ENCODE data around the gene AHI1. TPM values are rescaled to one million over a fixed set of nuclear protein-coding genes. Genes with fewer than 3 reads are reported as not detected.

Gene AHI1
- total and polyA plus RNA-seq, 10 of the 15 experiments (the other 5 are each of a cell fraction or from before 2014, with no cell fraction given) = 3.2 to 9.5 (median 4.6) TPM

DNA sequence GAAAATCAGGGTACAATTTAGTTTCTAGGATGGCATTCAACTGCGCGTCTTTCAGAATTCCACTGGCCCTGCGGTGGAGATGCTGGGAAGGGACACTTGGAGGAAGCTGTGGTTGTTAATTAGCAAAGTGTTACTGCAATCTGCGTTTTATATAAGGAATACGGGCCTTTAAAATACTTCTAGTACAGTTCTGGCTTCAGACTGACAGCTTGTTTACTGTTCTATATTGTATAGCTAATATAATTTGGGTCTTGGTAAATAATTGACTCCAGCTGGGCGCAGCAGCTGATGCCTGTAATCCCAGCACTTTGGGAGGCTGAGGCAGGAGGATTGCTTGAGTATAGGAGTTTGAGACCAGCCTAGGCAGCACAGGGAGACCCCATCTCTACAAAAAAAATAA lies 252.7 kb downstream of the AHI1 start (continued):
- TF ChIP-seq, protein P1, sequence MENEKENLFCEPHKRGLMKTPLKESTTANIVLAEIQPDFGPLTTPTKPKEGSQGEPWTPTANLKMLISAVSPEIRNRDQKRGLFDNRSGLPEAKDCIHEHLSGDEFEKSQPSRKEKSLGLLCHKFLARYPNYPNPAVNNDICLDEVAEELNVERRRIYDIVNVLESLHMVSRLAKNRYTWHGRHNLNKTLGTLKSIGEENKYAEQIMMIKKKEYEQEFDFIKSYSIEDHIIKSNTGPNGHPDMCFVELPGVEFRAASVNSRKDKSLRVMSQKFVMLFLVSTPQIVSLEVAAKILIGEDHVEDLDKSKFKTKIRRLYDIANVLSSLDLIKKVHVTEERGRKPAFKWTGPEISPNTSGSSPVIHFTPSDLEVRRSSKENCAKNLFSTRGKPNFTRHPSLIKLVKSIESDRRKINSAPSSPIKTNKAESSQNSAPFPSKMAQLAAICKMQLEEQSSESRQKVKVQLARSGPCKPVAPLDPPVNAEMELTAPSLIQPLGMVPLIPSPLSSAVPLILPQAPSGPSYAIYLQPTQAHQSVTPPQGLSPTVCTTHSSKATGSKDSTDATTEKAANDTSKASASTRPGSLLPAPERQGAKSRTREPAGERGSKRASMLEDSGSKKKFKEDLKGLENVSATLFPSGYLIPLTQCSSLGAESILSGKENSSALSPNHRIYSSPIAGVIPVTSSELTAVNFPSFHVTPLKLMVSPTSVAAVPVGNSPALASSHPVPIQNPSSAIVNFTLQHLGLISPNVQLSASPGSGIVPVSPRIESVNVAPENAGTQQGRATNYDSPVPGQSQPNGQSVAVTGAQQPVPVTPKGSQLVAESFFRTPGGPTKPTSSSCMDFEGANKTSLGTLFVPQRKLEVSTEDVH (IDR thresholded peaks at IDR 0.05; ENCODE audit: low read depth, partially characterized antibody) = no peak
- TF ChIP-seq, protein P2, sequence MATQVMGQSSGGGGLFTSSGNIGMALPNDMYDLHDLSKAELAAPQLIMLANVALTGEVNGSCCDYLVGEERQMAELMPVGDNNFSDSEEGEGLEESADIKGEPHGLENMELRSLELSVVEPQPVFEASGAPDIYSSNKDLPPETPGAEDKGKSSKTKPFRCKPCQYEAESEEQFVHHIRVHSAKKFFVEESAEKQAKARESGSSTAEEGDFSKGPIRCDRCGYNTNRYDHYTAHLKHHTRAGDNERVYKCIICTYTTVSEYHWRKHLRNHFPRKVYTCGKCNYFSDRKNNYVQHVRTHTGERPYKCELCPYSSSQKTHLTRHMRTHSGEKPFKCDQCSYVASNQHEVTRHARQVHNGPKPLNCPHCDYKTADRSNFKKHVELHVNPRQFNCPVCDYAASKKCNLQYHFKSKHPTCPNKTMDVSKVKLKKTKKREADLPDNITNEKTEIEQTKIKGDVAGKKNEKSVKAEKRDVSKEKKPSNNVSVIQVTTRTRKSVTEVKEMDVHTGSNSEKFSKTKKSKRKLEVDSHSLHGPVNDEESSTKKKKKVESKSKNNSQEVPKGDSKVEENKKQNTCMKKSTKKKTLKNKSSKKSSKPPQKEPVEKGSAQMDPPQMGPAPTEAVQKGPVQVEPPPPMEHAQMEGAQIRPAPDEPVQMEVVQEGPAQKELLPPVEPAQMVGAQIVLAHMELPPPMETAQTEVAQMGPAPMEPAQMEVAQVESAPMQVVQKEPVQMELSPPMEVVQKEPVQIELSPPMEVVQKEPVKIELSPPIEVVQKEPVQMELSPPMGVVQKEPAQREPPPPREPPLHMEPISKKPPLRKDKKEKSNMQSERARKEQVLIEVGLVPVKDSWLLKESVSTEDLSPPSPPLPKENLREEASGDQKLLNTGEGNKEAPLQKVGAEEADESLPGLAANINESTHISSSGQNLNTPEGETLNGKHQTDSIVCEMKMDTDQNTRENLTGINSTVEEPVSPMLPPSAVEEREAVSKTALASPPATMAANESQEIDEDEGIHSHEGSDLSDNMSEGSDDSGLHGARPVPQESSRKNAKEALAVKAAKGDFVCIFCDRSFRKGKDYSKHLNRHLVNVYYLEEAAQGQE (IDR thresholded peaks at IDR 0.05; ENCODE audit: low read depth, low read length) = no peak
- no peak for TF ChIP-seq SRF (IDR thresholded peaks at IDR 0.05; ENCODE audit: low read depth in 2 of 2, low read length in 2 of 2)
- TF ChIP-seq, protein P3, sequence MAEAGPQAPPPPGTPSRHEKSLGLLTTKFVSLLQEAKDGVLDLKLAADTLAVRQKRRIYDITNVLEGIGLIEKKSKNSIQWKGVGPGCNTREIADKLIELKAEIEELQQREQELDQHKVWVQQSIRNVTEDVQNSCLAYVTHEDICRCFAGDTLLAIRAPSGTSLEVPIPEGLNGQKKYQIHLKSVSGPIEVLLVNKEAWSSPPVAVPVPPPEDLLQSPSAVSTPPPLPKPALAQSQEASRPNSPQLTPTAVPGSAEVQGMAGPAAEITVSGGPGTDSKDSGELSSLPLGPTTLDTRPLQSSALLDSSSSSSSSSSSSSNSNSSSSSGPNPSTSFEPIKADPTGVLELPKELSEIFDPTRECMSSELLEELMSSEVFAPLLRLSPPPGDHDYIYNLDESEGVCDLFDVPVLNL (IDR thresholded peaks at IDR 0.05; ENCODE audit: low read depth, low read length) = no peak

Measured in GM12878 (cell line).